Muscle layer of colon (tissue), 2 donors: ENCODE measurements around the gene SLC13A4.
"Not testable (repeated sequence)": the region's sequence is repeated elsewhere in the genome, so short reads cannot be mapped to it uniquely, and the experiment has no call there.

Experiments
- H3K27ac ChIP-seq: one replicate; pipeline ENCODE4 v1.7.0; 2013; ENCODE audit warnings: low read depth, mild to moderate bottlenecking, low read length, moderate library complexity
- H3K27me3 ChIP-seq, 2 donors: one replicate each; pipeline ENCODE4 v1.7.0; 2013; ENCODE audit warnings: low read length in 2 of 2, mild to moderate bottlenecking in 2 of 2; ENCODE audit not compliant: insufficient read depth in 2 of 2, control insufficient read depth in 1 of 2
- H3K36me3 ChIP-seq: one replicate; pipeline ENCODE4 v1.7.0; 2013; ENCODE audit warnings: mild to moderate bottlenecking, low read length; ENCODE audit not compliant: insufficient read depth
- H3K4me1 ChIP-seq: one replicate; pipeline ENCODE4 v1.7.0; 2013; ENCODE audit warnings: mild to moderate bottlenecking, low read length; ENCODE audit not compliant: insufficient read depth
- H3K4me3 ChIP-seq, 2 donors: one replicate each; pipeline ENCODE4 v1.7.0; 2013; ENCODE audit warnings: low read length in 2 of 2, low read depth in 1 of 2, mild to moderate bottlenecking in 1 of 2, moderate library complexity in 1 of 2
- H3K9ac ChIP-seq: one replicate; pipeline ENCODE4 v1.7.0; 2013; ENCODE audit warnings: low read length
- H3K9me3 ChIP-seq: one replicate; pipeline ENCODE4 v1.7.0; 2013; ENCODE audit warnings: mild to moderate bottlenecking, low read length
- donor health status: abdominal sarcoma.
- donor health status: Adenocarcinoma of cecum.

The SLC13A4 gene

GRCh38 chr7:135745703-135746312 lies 17.8 kb upstream of the SLC13A4 start:
- no peak overlapping the region for H3K4me3 ChIP-seq
- no peaks in the 10 kb centered on the region for H3K9me3 ChIP-seq
- no peaks in the 10 kb centered on the region for H3K27me3 ChIP-seq
- peaks cover 18% of the 10 kb centered on the region for H3K4me1 ChIP-seq
- no peaks in the 10 kb centered on the region for H3K36me3 ChIP-seq
- no peak overlapping the region for H3K27ac ChIP-seq
- H3K9ac ChIP-seq, result no peak overlapping the region

GRCh38 chr7:135744938-135745702 lies 17.1 kb upstream of the SLC13A4 start:
- Histone ChIP-seq H3K9me3 (no peaks in the 10 kb centered on the region), H3K36me3 (no peaks in the 10 kb centered on the region), H3K9ac (no peak overlapping the region), H3K27ac (peak overlapping the region; percentile 8), H3K4me1 (peaks cover 18% of the 10 kb centered on the region), H3K27me3 (no peaks in the 10 kb centered on the region), H3K4me3 (no peak overlapping the region)

- no peak overlapping the region for H3K4me3 ChIP-seq
- peaks cover 12% of the 10 kb centered on the region for H3K4me1 ChIP-seq
- peak overlapping the region; percentile 29 for H3K27ac ChIP-seq
Observed at GRCh38 chr7:135743907-135744731, 16.1 kb upstream of the SLC13A4 start.

DNA sequence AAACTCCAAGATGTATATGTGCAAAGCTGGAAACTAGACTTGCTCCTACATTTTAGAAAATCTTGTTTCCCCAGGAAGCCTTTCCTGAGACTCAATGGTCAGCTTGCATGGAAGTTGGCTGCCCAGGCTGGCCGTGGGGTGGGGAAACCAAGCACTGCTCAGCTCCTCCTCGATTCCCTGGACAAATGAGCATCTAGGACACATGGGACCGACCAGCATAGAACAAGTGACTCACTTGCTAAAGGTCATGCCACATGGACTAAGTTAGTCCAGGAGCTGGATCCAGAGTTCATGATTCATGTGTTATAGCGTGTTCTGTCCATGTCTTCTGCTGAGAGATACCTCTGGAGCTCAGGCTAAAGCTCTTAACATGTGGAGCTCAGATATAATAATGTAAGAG lies 14.4 kb upstream of the SLC13A4 start:
- no peaks in the 10 kb centered on the region for H3K4me1 ChIP-seq
- H3K4me3 ChIP-seq, result no peak overlapping the region
- no peak overlapping the region for H3K9ac ChIP-seq
- no peaks in the 10 kb centered on the region for H3K36me3 ChIP-seq
- no peaks in the 10 kb centered on the region for H3K9me3 ChIP-seq
- H3K27me3 ChIP-seq, result no peaks in the 10 kb centered on the region
- H3K27ac ChIP-seq, result no peak overlapping the region

More at GRCh38 chr7:135743907-135744731, 16.1 kb upstream of the SLC13A4 start:
- H3K9ac ChIP-seq, result no peak overlapping the region
- no peaks in the 10 kb centered on the region for H3K9me3 ChIP-seq
- no peaks in the 10 kb centered on the region for H3K36me3 ChIP-seq
- H3K27me3 ChIP-seq, result no peaks in the 10 kb centered on the region

DNA sequence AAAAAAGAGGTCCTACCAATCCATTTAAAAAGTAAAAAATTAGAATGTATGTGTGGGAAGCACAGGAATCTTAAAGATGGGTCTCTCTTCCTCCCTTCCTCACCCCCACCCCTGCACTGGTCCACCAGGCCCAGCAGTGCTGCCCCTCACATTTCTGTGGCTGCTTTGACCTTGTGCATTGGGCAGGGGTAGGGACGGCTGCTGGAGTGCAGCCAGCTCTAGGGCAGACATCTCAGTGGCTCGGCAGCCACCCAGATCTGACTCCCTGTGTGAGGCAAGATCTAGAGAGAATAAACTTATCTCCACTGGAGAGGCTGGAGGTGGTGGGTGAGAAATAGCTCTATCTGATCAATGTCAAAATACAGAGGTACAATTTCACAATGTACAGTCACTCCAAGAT lies 13.9 kb upstream of the SLC13A4 start:
- Histone ChIP-seq H3K27ac (no peak overlapping the region), H3K36me3 (no peaks in the 10 kb centered on the region), H3K4me3 (no peak overlapping the region), H3K27me3 (no peaks in the 10 kb centered on the region), H3K4me1 (no peaks in the 10 kb centered on the region), H3K9ac (no peak overlapping the region), H3K9me3 (no peaks in the 10 kb centered on the region)

- Histone ChIP-seq H3K27ac (no peak overlapping the region), H3K36me3 (no peaks in the 10 kb centered on the region), H3K4me1 (no peaks in the 10 kb centered on the region), H3K4me3 (no peak overlapping the region), H3K9me3 (no peaks in the 10 kb centered on the region), H3K9ac (no peak overlapping the region), H3K27me3 (no peaks in the 10 kb centered on the region)
Observed at GRCh38 chr7:135740889-135741288, 12.9 kb upstream of the SLC13A4 start.

GRCh38 chr7:135737306-135737647 lies 9.3 kb upstream of the SLC13A4 start:
- not testable (repeated sequence) for H3K4me1 ChIP-seq, H3K27ac ChIP-seq, H3K9me3 ChIP-seq, H3K9ac ChIP-seq, H3K4me3 ChIP-seq, H3K36me3 ChIP-seq, H3K27me3 ChIP-seq

- Histone ChIP-seq H3K36me3 (no peaks in the 10 kb centered on the region), H3K9me3 (no peaks in the 10 kb centered on the region), H3K27me3 (no peaks in the 10 kb centered on the region)
Observed at GRCh38 chr7:135736586-135737305, 8.8 kb upstream of the SLC13A4 start.

GRCh38 chr7:135734343-135734689 lies 6.3 kb upstream of the SLC13A4 start:
- H3K4me3 ChIP-seq, result no peak overlapping the region
- H3K36me3 ChIP-seq, result no peaks in the 10 kb centered on the region
- H3K27me3 ChIP-seq, result no peaks in the 10 kb centered on the region

More at GRCh38 chr7:135736586-135737305, 8.8 kb upstream of the SLC13A4 start:
- no peak overlapping the region for H3K27ac ChIP-seq
- H3K4me1 ChIP-seq, result no peaks in the 10 kb centered on the region
- H3K4me3 ChIP-seq, result no peak overlapping the region
- no peak overlapping the region for H3K9ac ChIP-seq

DNA sequence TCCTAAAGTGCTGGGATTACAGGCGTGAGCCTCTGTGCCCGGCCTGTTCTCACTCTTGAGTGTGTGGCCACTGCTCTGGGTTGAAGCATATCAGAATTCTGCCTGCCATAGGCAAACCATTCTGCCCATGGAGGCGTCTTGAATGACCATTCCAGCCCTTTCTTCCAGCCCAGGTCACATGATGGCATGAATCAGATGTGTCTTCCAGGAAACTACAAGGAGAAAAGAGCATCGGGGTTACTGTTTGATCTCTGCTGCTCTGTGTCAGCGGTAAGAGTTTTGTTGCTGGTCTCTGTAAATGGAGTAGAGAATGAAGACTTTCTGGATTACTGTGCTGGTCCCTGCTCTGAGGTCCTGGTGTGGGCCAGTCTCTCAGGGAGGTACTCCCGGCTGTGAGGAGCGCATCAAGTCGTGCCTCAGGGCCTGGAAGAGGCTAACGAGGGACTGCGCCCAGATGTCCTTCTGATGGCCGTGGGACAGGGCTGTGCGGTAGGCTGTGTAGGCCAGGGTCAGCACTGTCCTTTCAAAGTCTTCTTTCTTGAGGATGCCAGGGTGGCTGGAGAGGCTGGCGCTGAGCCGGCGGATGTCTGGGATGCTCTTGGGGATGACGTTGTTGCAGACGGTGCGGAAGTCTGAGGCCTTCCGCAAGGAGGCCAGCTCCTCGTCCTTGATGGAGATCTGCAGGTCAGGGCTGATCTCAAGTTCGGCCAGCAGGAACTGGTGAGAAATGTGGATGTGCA lies 5.8 kb upstream of the SLC13A4 start:
- Histone ChIP-seq H3K36me3 (no peaks in the 10 kb centered on the region), H3K27me3 (no peaks in the 10 kb centered on the region), H3K9me3 (no peaks in the 10 kb centered on the region), H3K27ac (no peak overlapping the region), H3K4me1 (peaks cover 4% of the 10 kb centered on the region), H3K9ac (no peak overlapping the region), H3K4me3 (no peak overlapping the region)

More at GRCh38 chr7:135734343-135734689, 6.3 kb upstream of the SLC13A4 start:
- no peak overlapping the region for H3K9ac ChIP-seq
- no peaks in the 10 kb centered on the region for H3K4me1 ChIP-seq
- no peaks in the 10 kb centered on the region for H3K9me3 ChIP-seq
- H3K27ac ChIP-seq, result no peak overlapping the region
